Activated CD4-positive, CD25-positive, alpha-beta regulatory T cell treated with anti-CD3 and anti-CD28 coated beads, Interleukin-2, amount 50 U/mL, for 16 hours (primary cell): ENCODE data around the gene QTRT2.

Source experiments
- DNase-seq: peaks from one replicate; pipeline ENCODE4 v3.0.0-alpha.2; 2020; ENCODE audit warnings: low read depth, low spot score

The QTRT2 gene

GRCh38 chr3:114122027-114122709 is 65.6 kb downstream of the QTRT2 start:
- DNase-seq, result no peak

GRCh38 chr3:114126461-114126860 is 69.9 kb downstream of the QTRT2 start:
- DNase-seq, result no peak

DNA sequence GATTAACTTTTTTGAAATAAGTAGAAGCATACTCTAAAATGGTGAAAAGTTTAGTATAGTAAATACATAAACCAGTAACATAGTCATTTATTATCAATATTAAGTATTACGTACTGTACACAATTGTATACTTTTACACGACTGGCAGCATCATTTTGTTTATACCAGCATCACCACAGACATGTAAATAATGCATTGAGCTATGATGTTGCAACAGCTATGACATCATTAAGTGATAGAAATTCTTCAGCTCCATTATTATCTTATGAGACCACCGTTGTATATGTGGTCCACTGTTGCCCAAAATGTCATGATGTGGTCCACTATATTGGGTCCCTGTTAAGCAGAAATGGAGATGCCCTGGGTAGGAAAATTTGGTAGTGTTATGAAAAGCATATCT is 71.0 kb downstream of the QTRT2 start:
- DNase-seq, result no peak

DNA sequence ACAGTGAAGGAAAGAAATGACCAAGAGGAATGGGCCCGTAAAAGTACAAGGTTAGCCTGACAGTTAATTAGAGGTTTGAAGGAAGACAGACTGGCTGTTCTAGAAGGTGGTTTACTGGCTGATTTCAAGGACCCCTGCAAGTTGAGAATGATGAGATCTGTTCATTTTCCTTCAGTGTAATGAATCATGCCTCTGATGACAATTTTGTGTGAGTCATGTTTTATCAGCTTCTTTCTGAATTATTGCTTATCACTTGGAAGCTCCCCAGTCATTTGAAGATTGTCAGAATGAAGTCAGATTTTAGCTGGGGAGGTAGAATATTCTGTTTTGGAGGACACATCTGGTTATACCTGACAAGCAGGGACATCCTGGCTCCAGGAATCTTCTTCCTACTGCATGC is 71.7 kb downstream of the QTRT2 start:
- DNase-seq, result no peak

GRCh38 chr3:114128826-114129225 is 72.3 kb downstream of the QTRT2 start:
- no peak for DNase-seq

GRCh38 chr3:114132500-114132899 is 76.0 kb downstream of the QTRT2 start:
- DNase-seq, result no peak

- no peak for DNase-seq
Observed at GRCh38 chr3:114133947-114134346, 77.4 kb downstream of the QTRT2 start.
